OCI-LY7 (cell line): ENCODE data around the gene CDR2L. TPM values are rescaled to one million over a fixed set of nuclear protein-coding genes. Genes with fewer than 3 reads are reported as not detected.
"Not testable (repeated sequence)": the region's sequence is repeated elsewhere in the genome, so short reads cannot be mapped to it uniquely, and the experiment has no call there.

Source experiments
- BruUV-seq: library from RNA; stranded (reverse); fragments of 400-500 nt; replicated peaks from 2 replicates; lab custom pipeline; 2021; lab: Mats Ljungman, UMichigan
- CTCF ChIA-PET: fragments of 300-600 bp; sonication (Branson Sonifier 250); formaldehyde crosslinking; loops from one replicate; lab custom pipeline; 2022; ENCODE audit warnings: antibody characterized with exemption; ENCODE audit not compliant: unreplicated experiment; lab: Charles Lee
- POLR2A ChIA-PET: fragments of 300-600 bp; sonication (Branson Sonifier 250); formaldehyde crosslinking; loops from one replicate; lab custom pipeline; 2022; ENCODE audit warnings: antibody characterized with exemption; lab: Charles Lee
- DNase-seq: peaks from one replicate; pipeline ENCODE4 v3.0.0-alpha.2; 2015; ENCODE audit warnings: low spot score
- H2AFZ ChIP-seq: fragments of 200-600 bp; sonication (generic), shearing (Covaris generic); 2 replicates; pipeline ENCODE4 v1.6.1; 2014; ENCODE audit warnings: mild to moderate bottlenecking, antibody characterized with exemption, low read length, moderate library complexity
- H3K27ac ChIP-seq: fragments of 200-600 bp; sonication (generic); 2 replicates; pipeline ENCODE4 v1.5.1; 2014; ENCODE audit warnings: mixed run types, low read depth, mild to moderate bottlenecking, moderate library complexity, low read length, inconsistent platforms; ENCODE audit not compliant: poor library complexity, severe bottlenecking
- H3K36me3 ChIP-seq: fragments of 200-600 bp; sonication (generic); 2 replicates; pipeline ENCODE4 v1.6.1; 2014; ENCODE audit warnings: mild to moderate bottlenecking, antibody characterized with exemption, low read length, moderate library complexity, mixed read lengths; ENCODE audit not compliant: insufficient read depth
- H3K4me1 ChIP-seq: fragments of 200-600 bp; sonication (generic); 2 replicates; pipeline ENCODE4 v1.5.1; 2014; ENCODE audit warnings: mild to moderate bottlenecking, low read length; ENCODE audit not compliant: insufficient read depth, poor library complexity, severe bottlenecking
- H3K4me2 ChIP-seq: fragments of 200-600 bp; sonication (generic); 2 replicates; pipeline ENCODE4 v1.6.1; 2014; ENCODE audit warnings: mild to moderate bottlenecking, low read length
- H3K4me3 ChIP-seq: fragments of 200-600 bp; sonication (generic); 2 replicates; pipeline ENCODE4 v1.5.1; 2014; ENCODE audit warnings: mild to moderate bottlenecking, low read depth, low read length; ENCODE audit not compliant: poor library complexity, severe bottlenecking
- H3K79me2 ChIP-seq: fragments of 200-600 bp; sonication (generic); 2 replicates; pipeline ENCODE4 v1.6.1; 2016; ENCODE audit warnings: low read depth, mild to moderate bottlenecking, low read length, moderate library complexity, mixed read lengths; ENCODE audit not compliant: insufficient read depth
- H3K9me2 ChIP-seq: fragments of 200-600 bp; sonication (generic); 2 replicates; pipeline ENCODE4 v1.6.1; 2016; ENCODE audit warnings: mild to moderate bottlenecking, low read length, mixed read lengths; ENCODE audit not compliant: insufficient read depth
- H3K9me3 ChIP-seq: fragments of 200-600 bp; sonication (generic); 2 replicates; pipeline ENCODE4 v1.6.1; 2014; ENCODE audit warnings: mild to moderate bottlenecking, mixed run types, low read length, mixed read lengths
- H4K20me1 ChIP-seq: fragments of 200-600 bp; sonication (generic); 2 replicates; pipeline ENCODE4 v1.6.1; 2014; ENCODE audit warnings: mild to moderate bottlenecking, antibody characterized with exemption, low read length, moderate library complexity, mixed read lengths; ENCODE audit not compliant: insufficient read depth
- EZH2phosphoT487 ChIP-seq: fragments of 200-600 bp; sonication (generic); IDR thresholded peaks from 2 replicates; pipeline ENCODE4 v1.6.1; 2018; ENCODE audit warnings: low read depth, borderline replicate concordance, mild to moderate bottlenecking, mixed run types, antibody characterized with exemption, low read length, moderate library complexity, mixed read lengths
- intact Hi-C: fragments of 100-400 bp; cut with micrococcal nuclease; formaldehyde crosslinking; loops from one replicate; pipeline ENCODE4 v1.10.0; 2022; ENCODE audit not compliant: unreplicated experiment
- total RNA-seq, 2 experiments: library from RNA; depleted of rRNA in 1 of 2; stranded (reverse); fragments of >200 nt in 1 of 2; shearing (Covaris generic) in 1 of 2; gene quantifications; 2 replicates each; pipeline ENCODE4 v1.2.3, GENCODE V29; 2014 to 2022
- TF ChIP-seq, protein P1 (sequence below): fragments of 200-600 bp; sonication (generic); conservative IDR thresholded peaks from 2 replicates; pipeline ENCODE4 v1.5.1; 2014; ENCODE audit warnings: mild to moderate bottlenecking, antibody characterized with exemption, low read length, moderate library complexity, mixed read lengths

The CDR2L gene
- total RNA-seq, 2 experiments from 2014 or later, result 0.49 to 0.79 TPM

DNA sequence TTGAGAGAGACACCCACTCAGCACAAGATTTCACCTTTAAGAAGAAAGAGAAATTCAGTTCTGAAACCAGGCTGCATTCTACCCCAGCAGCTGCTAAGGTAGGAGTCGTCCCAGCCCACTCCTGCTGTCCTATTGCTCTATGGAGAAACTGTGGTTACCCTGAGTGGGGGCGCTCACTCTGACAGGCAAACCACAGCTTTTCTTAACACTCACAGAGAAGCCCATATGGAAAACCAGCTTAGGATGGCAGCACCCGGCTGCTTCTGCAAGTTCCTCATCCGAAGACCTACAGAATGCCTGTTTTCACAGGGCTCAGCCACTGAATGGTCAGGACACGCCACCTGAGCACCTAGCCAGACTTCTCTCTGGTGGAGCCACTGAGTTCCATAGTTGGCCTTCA lies 51.8 kb downstream of the CDR2L start:
- intact Hi-C loops, result no loop called here
- H4K20me1 ChIP-seq, result no peaks in the 10 kb centered on the region
- no peaks in the 10 kb centered on the region for H3K79me2 ChIP-seq
- peaks cover 6% of the 10 kb centered on the region for H3K4me1 ChIP-seq
- no peak for DNase-seq
- no peaks in the 10 kb centered on the region for H3K9me2 ChIP-seq
- TF ChIP-seq EZH2phosphoT487, result no peak
- TF ChIP-seq, protein P1, sequence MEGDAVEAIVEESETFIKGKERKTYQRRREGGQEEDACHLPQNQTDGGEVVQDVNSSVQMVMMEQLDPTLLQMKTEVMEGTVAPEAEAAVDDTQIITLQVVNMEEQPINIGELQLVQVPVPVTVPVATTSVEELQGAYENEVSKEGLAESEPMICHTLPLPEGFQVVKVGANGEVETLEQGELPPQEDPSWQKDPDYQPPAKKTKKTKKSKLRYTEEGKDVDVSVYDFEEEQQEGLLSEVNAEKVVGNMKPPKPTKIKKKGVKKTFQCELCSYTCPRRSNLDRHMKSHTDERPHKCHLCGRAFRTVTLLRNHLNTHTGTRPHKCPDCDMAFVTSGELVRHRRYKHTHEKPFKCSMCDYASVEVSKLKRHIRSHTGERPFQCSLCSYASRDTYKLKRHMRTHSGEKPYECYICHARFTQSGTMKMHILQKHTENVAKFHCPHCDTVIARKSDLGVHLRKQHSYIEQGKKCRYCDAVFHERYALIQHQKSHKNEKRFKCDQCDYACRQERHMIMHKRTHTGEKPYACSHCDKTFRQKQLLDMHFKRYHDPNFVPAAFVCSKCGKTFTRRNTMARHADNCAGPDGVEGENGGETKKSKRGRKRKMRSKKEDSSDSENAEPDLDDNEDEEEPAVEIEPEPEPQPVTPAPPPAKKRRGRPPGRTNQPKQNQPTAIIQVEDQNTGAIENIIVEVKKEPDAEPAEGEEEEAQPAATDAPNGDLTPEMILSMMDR, result no peak
- ChIA-PET CTCF (interaction anchor here (0.6 kb wide), 1 partner anchor 168 kb away, joined by 3 read pairs; no protein-coding TSS in a partner anchor), POLR2A (no interaction called here)
- H3K4me2 ChIP-seq, result no peak overlapping the region
- peaks cover 45% of the 10 kb centered on the region for H3K36me3 ChIP-seq
- no peak overlapping the region for H3K4me3 ChIP-seq
- no TSS peak for BruUV-seq
- no peak overlapping the region for H2AFZ ChIP-seq
- H3K9me3 ChIP-seq, result no peaks in the 10 kb centered on the region
- H3K27ac ChIP-seq, result no peak overlapping the region

DNA sequence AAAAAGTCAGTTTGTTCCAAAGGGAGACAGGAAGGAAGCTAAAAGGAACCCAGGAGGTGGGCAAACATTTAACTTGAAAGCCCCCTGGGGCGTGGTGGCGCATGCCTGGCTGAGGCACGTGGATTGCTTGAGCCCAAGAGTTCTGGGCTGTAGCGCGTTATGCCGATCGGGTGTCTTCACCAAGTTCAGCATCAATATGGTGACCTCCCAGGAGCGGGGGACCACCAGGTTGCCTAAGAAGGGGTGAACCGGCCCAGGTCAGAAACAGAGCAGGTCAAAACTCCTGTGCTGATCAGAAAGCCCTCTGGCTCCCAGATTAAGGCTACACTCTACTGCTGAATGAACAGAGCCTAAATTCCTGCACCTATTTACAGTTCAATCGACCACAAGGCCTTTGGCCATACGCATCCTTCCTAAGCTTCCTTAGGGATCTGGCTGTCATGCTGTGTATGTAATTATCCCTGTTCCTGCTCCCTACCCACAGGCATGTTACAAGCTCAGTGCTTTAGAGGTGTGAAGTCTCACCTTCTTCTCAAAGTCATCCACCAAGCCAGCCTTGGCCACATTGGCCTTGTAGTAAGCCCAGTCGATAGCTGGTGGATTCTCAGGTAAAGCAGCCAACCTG lies 54.3 kb downstream of the CDR2L start:
- no TSS peak for BruUV-seq
- no peaks in the 10 kb centered on the region for H3K9me2 ChIP-seq
- peaks cover 10% of the 10 kb centered on the region; the same call in 1 of the 2 replicates for H3K79me2 ChIP-seq
- intact Hi-C loops, result loop anchor here (10.0 kb wide), 1 partner anchor 373 kb away; no protein-coding TSS in a partner anchor
- H3K4me1 ChIP-seq, result no peaks in the 10 kb centered on the region
- DNase-seq, result no peak
- no peak overlapping the region for H3K4me3 ChIP-seq
- H2AFZ ChIP-seq, result no peak overlapping the region
- H3K9me3 ChIP-seq, result no peaks in the 10 kb centered on the region
- CTCF ChIA-PET, result no interaction called here
- no peak overlapping the region for H3K27ac ChIP-seq
- no peak overlapping the region for H3K4me2 ChIP-seq
- POLR2A ChIA-PET, result interaction anchor here (2.1 kb wide), 1 partner anchor 10 kb away, joined by 8 read pairs; no protein-coding TSS in a partner anchor
- no peak for TF ChIP-seq EZH2phosphoT487
- TF ChIP-seq, protein P1, result no peak
- H3K36me3 ChIP-seq, result peaks cover 45% of the 10 kb centered on the region
- no peaks in the 10 kb centered on the region for H4K20me1 ChIP-seq

DNA sequence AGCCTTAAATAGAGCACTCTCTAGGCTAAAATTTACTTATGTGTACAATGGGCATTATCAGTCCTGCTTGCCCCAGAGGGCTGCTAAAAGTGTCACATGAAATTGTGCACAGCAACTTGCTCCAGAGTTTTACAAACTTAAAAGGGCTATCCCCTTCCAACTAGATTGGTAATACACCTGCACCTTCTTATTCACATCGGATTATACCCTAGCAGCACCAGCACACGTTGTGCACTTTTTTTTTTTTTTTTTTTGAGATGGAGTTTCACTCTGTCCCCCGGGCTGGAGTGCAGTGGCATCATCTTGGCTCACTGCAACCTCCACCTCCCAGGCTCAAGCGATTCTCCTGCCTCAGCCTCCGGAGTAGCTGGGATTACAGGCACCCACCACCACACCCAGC lies 56.4 kb downstream of the CDR2L start:
- H3K4me3 ChIP-seq, H3K9me3 ChIP-seq, H3K4me2 ChIP-seq, H3K9me2 ChIP-seq, H3K27ac ChIP-seq, H2AFZ ChIP-seq, POLR2A ChIA-PET, DNase-seq, H4K20me1 ChIP-seq, BruUV-seq: not testable (repeated sequence)
- peaks cover 23% of the 10 kb centered on the region for H3K79me2 ChIP-seq
- intact Hi-C loops, result loop anchor here (10.0 kb wide), 1 partner anchor 371 kb away; no protein-coding TSS in a partner anchor
- H3K36me3 ChIP-seq, result peaks cover 38% of the 10 kb centered on the region
- CTCF ChIA-PET, result interaction anchor here (0.7 kb wide), 1 partner anchor 33 kb away, joined by 3 read pairs; no protein-coding TSS in a partner anchor
- peaks cover 11% of the 10 kb centered on the region for H3K4me1 ChIP-seq
